Neuronal stem cell (in vitro differentiated cells): ENCODE data around the gene RMND5A.
A peak's percentile ranks its signal among the peaks of the same experiment; 100 is the strongest.

ENCODE experiments used
- DNase-seq: peaks from one replicate; pipeline ENCODE4 v3.0.0-alpha.2; 2013; ENCODE audit warnings: low spot score
- H2AFZ ChIP-seq: one replicate; pipeline ENCODE4 v1.6.1; 2013; ENCODE audit warnings: mild to moderate bottlenecking, low read length, inconsistent platforms
- H2AK5ac ChIP-seq: 2 replicates; pipeline ENCODE4 v1.6.1; 2013; ENCODE audit warnings: low read depth, mild to moderate bottlenecking, inconsistent platforms, low read length, moderate library complexity, mixed read lengths
- H2BK120ac ChIP-seq: 2 replicates; pipeline ENCODE4 v1.6.1; 2013; ENCODE audit warnings: low read depth, mild to moderate bottlenecking, inconsistent platforms, low read length, moderate library complexity, mixed read lengths
- H2BK12ac ChIP-seq: one replicate; pipeline ENCODE4 v1.6.1; 2013; ENCODE audit warnings: low read length, inconsistent platforms
- H2BK15ac ChIP-seq: 2 replicates; pipeline ENCODE4 v1.6.1; 2013; ENCODE audit warnings: mild to moderate bottlenecking, low read length, inconsistent platforms, mixed read lengths
- H2BK5ac ChIP-seq: one replicate; pipeline ENCODE4 v1.6.1; 2013; ENCODE audit warnings: inconsistent platforms, mild to moderate bottlenecking, low read length, moderate library complexity
- H3K14ac ChIP-seq: one replicate; pipeline ENCODE4 v1.6.1; 2013; ENCODE audit warnings: low read length, inconsistent platforms
- H3K18ac ChIP-seq: 2 replicates; pipeline ENCODE4 v1.6.1; 2013; ENCODE audit warnings: low read length, inconsistent platforms
- H3K23ac ChIP-seq: 2 replicates; pipeline ENCODE4 v1.6.1; 2013; ENCODE audit warnings: low read depth, mild to moderate bottlenecking, mixed read lengths, low read length, inconsistent platforms; ENCODE audit not compliant: poor library complexity
- H3K27ac ChIP-seq: replicated peaks from 3 replicates; pipeline ENCODE4 v1.5.1; 2013; ENCODE audit warnings: low read length, inconsistent platforms
- H3K27me3 ChIP-seq, 3 experiments: 2 replicates each; pipeline ENCODE4 v1.6.1; 2013; ENCODE audit warnings: low read length in 3 of 3, mild to moderate bottlenecking in 2 of 3, inconsistent platforms in 1 of 3, low read depth in 1 of 3, mixed read lengths in 1 of 3, moderate library complexity in 1 of 3; ENCODE audit not compliant: control insufficient read depth in 3 of 3, insufficient read depth in 3 of 3
- H3K36me3 ChIP-seq, 2 donors: replicated peaks in 1 of 2; 2 replicates each; pipeline ENCODE4 v1.6.1; 2013; ENCODE audit warnings: low read length in 2 of 2; ENCODE audit not compliant: control insufficient read depth in 2 of 2, insufficient read depth in 2 of 2
- H3K4ac ChIP-seq: 2 replicates; pipeline ENCODE4 v1.6.1; 2013; ENCODE audit warnings: inconsistent platforms, mild to moderate bottlenecking, low read length, moderate library complexity
- H3K4me1 ChIP-seq, 2 donors: 1 replicate in 1 of 2; 2 replicates in 1 of 2; pipeline ENCODE4 v1.6.1; 2013; ENCODE audit warnings: low read length in 2 of 2, low read depth in 1 of 2; ENCODE audit not compliant: control insufficient read depth in 2 of 2, insufficient read depth in 1 of 2
- H3K4me2 ChIP-seq: one replicate; pipeline ENCODE4 v1.6.1; 2013; ENCODE audit warnings: mild to moderate bottlenecking, low read length, inconsistent platforms; ENCODE audit not compliant: insufficient read depth, poor library complexity, severe bottlenecking
- H3K4me3 ChIP-seq, 2 donors: 2 replicates each; pipeline ENCODE4 v1.5.1; 2013; ENCODE audit warnings: low read length in 2 of 2, mild to moderate bottlenecking in 2 of 2, inconsistent platforms in 1 of 2, moderate library complexity in 1 of 2
- H3K79me1 ChIP-seq: one replicate; pipeline ENCODE4 v1.6.1; 2013; ENCODE audit warnings: low read depth, mild to moderate bottlenecking, inconsistent platforms, low read length, moderate library complexity
- H3K9ac ChIP-seq: one replicate; pipeline ENCODE4 v1.6.1; 2013; ENCODE audit warnings: mild to moderate bottlenecking, low read depth, low read length, inconsistent platforms; ENCODE audit not compliant: poor library complexity
- H3K9me3 ChIP-seq, 2 donors: replicated peaks in 1 of 2; 2 replicates each; pipeline versions ENCODE3 to v1.6.1; 2013; ENCODE audit warnings: low read length in 2 of 2, mild to moderate bottlenecking in 2 of 2, inconsistent platforms in 1 of 2, low read depth in 1 of 2, mixed read lengths in 1 of 2, moderate library complexity in 1 of 2; ENCODE audit not compliant: control insufficient read depth in 2 of 2, insufficient read depth in 1 of 2
- H4K8ac ChIP-seq: one replicate; pipeline ENCODE4 v1.6.1; 2013; ENCODE audit warnings: low read depth, mild to moderate bottlenecking, inconsistent platforms, low read length, moderate library complexity
- H4K91ac ChIP-seq: one replicate; pipeline ENCODE4 v1.6.1; 2013; ENCODE audit warnings: low read length, low read depth, mild to moderate bottlenecking, inconsistent platforms; ENCODE audit not compliant: poor library complexity
- WGBS, 2 donors: extraction: QIAGEN DNeasy Blood & Tissue Kit; methylation state at CpG; one replicate each; pipeline ENCODE4 v1.1.7; 2013; ENCODE audit warnings: missing lambda C conversion rate in 2 of 2, mixed read lengths in 1 of 2; ENCODE audit not compliant: insufficient read length in 2 of 2, insufficient replicate concordance in 1 of 2; ENCODE audit errors: extremely low coverage in 2 of 2; 5-methylcytosine and 5-hydroxymethylcytosine counted together

RMND5A gene

GRCh38 chr2:86787736-86788135 lies 67.6 kb downstream of the RMND5A start:
- Histone ChIP-seq H2BK120ac (no peak overlapping the region), H2AFZ (no peak overlapping the region), H3K4me2 (no peak overlapping the region), H3K14ac (no peak overlapping the region), H3K79me1 (no peaks in the 10 kb centered on the region), H3K23ac (no peak overlapping the region), H2BK5ac (no peak overlapping the region), H3K18ac (no peak overlapping the region), H2BK12ac (no peak overlapping the region), H3K4ac (no peak overlapping the region), H3K9me3 (peaks cover 0 to 7% of the 10 kb centered on the region in 2 donors), H4K8ac (no peak overlapping the region), H3K4me3 (peak overlapping the region in 1 of 2 donors; percentile 35), H4K91ac (no peak overlapping the region), H3K9ac (no peak overlapping the region), H3K4me1 (peaks cover 5 to 8% of the 10 kb centered on the region in 2 donors), H3K36me3 (no peaks in the 10 kb centered on the region), H2BK15ac (no peak overlapping the region), H3K27me3 (peaks cover 28 to 94% (median 51%) of the 10 kb centered on the region in 3 experiments), H2AK5ac (no peak overlapping the region), H3K27ac (no peak overlapping the region)
- no peak for DNase-seq
- WGBS, 2 donors: no CpG with 5 or more reads among the region's 2 CpGs

GRCh38 chr2:86788165-86788564 lies 68.1 kb downstream of the RMND5A start:
- Histone ChIP-seq H3K4ac (no peak overlapping the region), H3K27me3 (peaks cover 28 to 95% (median 51%) of the 10 kb centered on the region in 3 experiments), H2BK15ac (no peak overlapping the region), H3K27ac (no peak overlapping the region), H3K79me1 (no peaks in the 10 kb centered on the region), H3K9me3 (peaks cover 0 to 7% of the 10 kb centered on the region in 2 donors), H3K4me3 (no peak overlapping the region), H2AK5ac (no peak overlapping the region), H3K23ac (no peak overlapping the region), H2BK12ac (no peak overlapping the region), H2AFZ (no peak overlapping the region), H4K8ac (no peak overlapping the region), H3K4me1 (peaks cover 5 to 8% of the 10 kb centered on the region in 2 donors), H3K9ac (no peak overlapping the region), H3K36me3 (no peaks in the 10 kb centered on the region), H2BK120ac (no peak overlapping the region), H3K18ac (no peak overlapping the region), H3K14ac (no peak overlapping the region), H4K91ac (no peak overlapping the region), H2BK5ac (no peak overlapping the region), H3K4me2 (no peak overlapping the region)
- DNase-seq: no peak
- no CpG with 5 or more reads among the region's 7 CpGs for WGBS, 2 donors

DNA sequence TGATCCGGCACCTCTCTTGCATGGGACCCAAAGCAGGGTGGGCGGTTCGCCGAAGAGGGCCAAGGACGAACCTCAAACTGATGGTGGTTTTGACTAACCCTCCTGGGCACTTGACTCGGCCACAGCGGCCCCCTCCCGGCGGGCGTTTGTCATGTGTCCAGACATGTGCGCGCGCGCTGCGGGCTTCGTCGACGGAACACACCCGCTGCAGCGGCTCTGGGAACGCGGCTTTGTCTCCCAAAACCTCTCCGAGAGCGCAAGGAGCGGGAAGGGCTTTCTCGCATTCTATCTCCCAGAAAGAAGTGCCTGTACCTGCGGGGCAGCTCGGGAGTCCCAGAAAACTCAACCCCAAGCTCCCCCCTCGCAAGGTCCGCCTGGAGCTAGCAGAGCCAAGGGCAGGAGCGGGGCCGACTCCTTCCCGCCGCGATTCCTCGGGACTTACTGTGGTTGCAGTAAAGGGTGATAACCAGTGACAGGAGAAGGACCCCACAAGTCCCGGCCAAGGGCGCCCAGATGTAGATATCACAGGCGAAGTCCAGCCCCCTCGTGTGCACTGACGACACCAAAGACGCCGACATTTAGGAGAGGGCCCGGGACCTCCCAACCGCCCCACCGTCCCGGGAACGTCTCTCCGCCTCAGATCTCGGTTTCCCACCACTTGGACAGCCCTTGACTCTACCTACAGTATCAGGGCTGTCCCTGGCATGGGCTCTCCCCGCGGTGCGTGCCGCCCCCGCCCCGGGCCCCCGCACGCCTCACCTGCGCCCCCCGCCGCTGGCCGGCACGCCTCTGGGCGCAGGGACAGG lies 69.0 kb downstream of the RMND5A start:
- H2BK5ac ChIP-seq: no peak overlapping the region
- no peak overlapping the region for H2AK5ac ChIP-seq
- H3K79me1 ChIP-seq: no peaks in the 10 kb centered on the region
- no peak for DNase-seq
- H4K91ac ChIP-seq: no peak overlapping the region
- H2AFZ ChIP-seq: peak overlapping the region; percentile 85
- no peak overlapping the region for H3K4me3 ChIP-seq
- H3K27ac ChIP-seq: no peak overlapping the region
- peaks cover 0 to 7% of the 10 kb centered on the region in 2 donors for H3K9me3 ChIP-seq
- H2BK120ac ChIP-seq: no peak overlapping the region
- H4K8ac ChIP-seq: no peak overlapping the region
- H2BK12ac ChIP-seq: no peak overlapping the region
- no peak overlapping the region for H3K9ac ChIP-seq
- no CpG with 5 or more reads among the region's 64 CpGs for whole genome bisulfite sequencing, 2 donors
- H2BK15ac ChIP-seq: peak overlapping the region; percentile 45
- H3K18ac ChIP-seq: peak overlapping the region; percentile 70
- H3K4me2 ChIP-seq: peak overlapping the region; percentile 63
- H3K14ac ChIP-seq: peak overlapping the region; percentile 14
- no peaks in the 10 kb centered on the region for H3K36me3 ChIP-seq
- H3K27me3 ChIP-seq: peaks cover 28 to 95% (median 51%) of the 10 kb centered on the region in 3 experiments
- H3K4me1 ChIP-seq: peaks cover 5 to 8% of the 10 kb centered on the region in 2 donors
- no peak overlapping the region for H3K23ac ChIP-seq
- H3K4ac ChIP-seq: no peak overlapping the region

- Histone ChIP-seq H3K4me1 (peaks cover 5 to 8% of the 10 kb centered on the region in 2 donors), H2BK12ac (no peak overlapping the region), H3K4ac (no peak overlapping the region), H2AK5ac (peak overlapping the region; percentile 49), H3K4me2 (peak overlapping the region; percentile 63), H3K36me3 (no peaks in the 10 kb centered on the region), H3K27ac (no peak overlapping the region), H3K18ac (peak overlapping the region; percentile 55), H4K91ac (no peak overlapping the region), H2BK15ac (peak overlapping the region; percentile 45), H3K14ac (no peak overlapping the region), H3K4me3 (no peak overlapping the region), H4K8ac (no peak overlapping the region), H3K27me3 (peaks cover 28 to 96% (median 51%) of the 10 kb centered on the region in 3 experiments), H2BK5ac (no peak overlapping the region), H3K79me1 (no peaks in the 10 kb centered on the region), H3K23ac (no peak overlapping the region), H2BK120ac (no peak overlapping the region), H3K9ac (no peak overlapping the region), H2AFZ (peak overlapping the region; percentile 85), H3K9me3 (peaks cover 0 to 7% of the 10 kb centered on the region in 2 donors)
- no CpG with 5 or more reads among the region's 40 CpGs for WGBS, 2 donors
- DNase-seq: no peak
Observed at GRCh38 chr2:86789687-86790133, 69.6 kb downstream of the RMND5A start.
